Measurements from ENCODE around the gene PCDHB11. TPM values are rescaled to one million over a fixed set of nuclear protein-coding genes. Genes with fewer than 3 reads are reported as not detected.
"Not testable (repeated sequence)": the region's sequence is repeated elsewhere in the genome, so short reads cannot be mapped to it uniquely, and the experiment has no call there.

PCDHB11 gene
- total and polyA plus RNA-seq, 2 of the 8 experiments (the other 6 are each of a cell fraction or from before 2014, with no cell fraction given) = 0.50 to 0.86 TPM

- H2BK5ac ChIP-seq (ENCODE audit: low read depth, low read length) = not testable (repeated sequence)
- WGBS, 2 experiments (ENCODE audit: extremely low coverage in 1 of 2, insufficient coverage in 1 of 2, insufficient read length in 1 of 2, insufficient replicate concordance in 2 of 2, low coverage in 1 of 2, low lambda C conversion rate in 2 of 2, missing lambda C conversion rate in 1 of 2) = 91% methylated on average over 35 of the region's 39 CpGs; no CpG with 5 or more reads in 1 of the 2 experiments
Measured at GRCh38 chr5:141210281-141210680, 10.9 kb downstream of the PCDHB11 start.

GRCh38 chr5:141210849-141211248 lies 11.4 kb downstream of the PCDHB11 start:
- H3K14ac ChIP-seq (ENCODE audit: insufficient read length); H2BK15ac ChIP-seq (ENCODE audit: low read length); H4K20me1 ChIP-seq (replicated peaks in 1 of 2; ENCODE audit: control insufficient read depth in 1 of 2, insufficient read depth in 2 of 2, low read length in 2 of 2); H2AK5ac ChIP-seq (ENCODE audit: low read depth, low read length); CTCF ChIA-PET (ENCODE audit: partially characterized antibody); H2BK120ac ChIP-seq (replicated peaks; ENCODE audit: low read depth, low read length); H2BK5ac ChIP-seq (ENCODE audit: low read depth, low read length); H3K79me2 ChIP-seq (ENCODE audit: control insufficient read depth in 1 of 2, insufficient read depth in 2 of 2, low read length in 2 of 2); H3K4ac ChIP-seq (replicated peaks; ENCODE audit: insufficient read length, low read depth, low read length); H3K27me3 ChIP-seq (replicated peaks in 1 of 4; ENCODE audit: control insufficient read depth in 3 of 4, extremely low read depth in 1 of 4, insufficient read depth in 3 of 4, low read length in 3 of 4); H4K91ac ChIP-seq (replicated peaks; ENCODE audit: insufficient read length, low read length); H4K8ac ChIP-seq (ENCODE audit: extremely low read depth, insufficient read depth, low read length); H3K4me3 ChIP-seq (ENCODE audit: extremely low read depth in 1 of 4, insufficient read depth in 2 of 4, low read depth in 3 of 4, low read length in 4 of 4); H2BK20ac ChIP-seq (ENCODE audit: low read length); H4K5ac ChIP-seq (ENCODE audit: insufficient read length, low read depth, low read length); H3K79me1 ChIP-seq (ENCODE audit: low read depth, low read length); H3K23me2 ChIP-seq (ENCODE audit: low read depth, low read length); H3K56ac ChIP-seq (replicated peaks; ENCODE audit: insufficient read length, low read depth, low read length); H3K36me3 ChIP-seq (ENCODE audit: control insufficient read depth in 2 of 4, insufficient read depth in 4 of 4, low read length in 3 of 4); H3K4me1 ChIP-seq (replicated peaks in 1 of 4; ENCODE audit: control insufficient read depth in 3 of 4, insufficient read depth in 4 of 4, low read length in 3 of 4); H3K4me2 ChIP-seq (ENCODE audit: insufficient read depth in 1 of 2, low read depth in 2 of 2, low read length in 2 of 2); H2BK12ac ChIP-seq (ENCODE audit: low read depth, low read length); DNase-seq (ENCODE audit: low read depth in 1 of 2, low spot score in 2 of 2); H3K27ac ChIP-seq (ENCODE audit: low read depth, low read length); H3K9ac ChIP-seq (replicated peaks in 1 of 4; ENCODE audit: extremely low read depth in 1 of 4, low read depth in 3 of 4, low read length in 3 of 4); POLR2A ChIA-PET (ENCODE audit: partially characterized antibody); H3K18ac ChIP-seq (ENCODE audit: extremely low read depth, low read length); H2AFZ ChIP-seq (ENCODE audit: low read length); H3K23ac ChIP-seq (ENCODE audit: insufficient read length); FAIRE-seq: not testable (repeated sequence)
- H3K9me3 ChIP-seq (ENCODE audit: insufficient read depth in 2 of 2, low read depth in 1 of 2, low read length in 1 of 2) = peaks cover 7 to 24% of the 10 kb centered on the region in 2 experiments; a peak in 3 of 4 replicates
- 95% methylated on average over 10 of the region's 27 CpGs; no CpG with 5 or more reads in 1 of the 2 experiments for WGBS, 2 experiments (ENCODE audit: extremely low coverage in 1 of 2, insufficient coverage in 1 of 2, insufficient read length in 1 of 2, insufficient replicate concordance in 2 of 2, low coverage in 1 of 2, low lambda C conversion rate in 2 of 2, missing lambda C conversion rate in 1 of 2)

More at GRCh38 chr5:141210281-141210680, 10.9 kb downstream of the PCDHB11 start:
- H3K9me3 ChIP-seq (ENCODE audit: insufficient read depth in 2 of 2, low read depth in 1 of 2, low read length in 1 of 2) = peaks cover 5 to 20% of the 10 kb centered on the region in 2 experiments; a peak in 3 of 4 replicates
- H2BK12ac ChIP-seq (ENCODE audit: low read depth, low read length); H3K56ac ChIP-seq (replicated peaks; ENCODE audit: insufficient read length, low read depth, low read length); H2BK15ac ChIP-seq (ENCODE audit: low read length); H3K27me3 ChIP-seq (replicated peaks in 1 of 4; ENCODE audit: control insufficient read depth in 3 of 4, extremely low read depth in 1 of 4, insufficient read depth in 3 of 4, low read length in 3 of 4); H3K9ac ChIP-seq (replicated peaks in 1 of 4; ENCODE audit: extremely low read depth in 1 of 4, low read depth in 3 of 4, low read length in 3 of 4); H2BK120ac ChIP-seq (replicated peaks; ENCODE audit: low read depth, low read length); CTCF ChIA-PET (ENCODE audit: partially characterized antibody); H3K23ac ChIP-seq (ENCODE audit: insufficient read length); H4K20me1 ChIP-seq (replicated peaks in 1 of 2; ENCODE audit: control insufficient read depth in 1 of 2, insufficient read depth in 2 of 2, low read length in 2 of 2); H3K27ac ChIP-seq (ENCODE audit: low read depth, low read length); H4K91ac ChIP-seq (replicated peaks; ENCODE audit: insufficient read length, low read length); DNase-seq (ENCODE audit: low read depth in 1 of 2, low spot score in 2 of 2); H3K4me2 ChIP-seq (ENCODE audit: insufficient read depth in 1 of 2, low read depth in 2 of 2, low read length in 2 of 2); H3K4ac ChIP-seq (replicated peaks; ENCODE audit: insufficient read length, low read depth, low read length); H3K14ac ChIP-seq (ENCODE audit: insufficient read length); H3K79me1 ChIP-seq (ENCODE audit: low read depth, low read length); H2AK5ac ChIP-seq (ENCODE audit: low read depth, low read length); H4K8ac ChIP-seq (ENCODE audit: extremely low read depth, insufficient read depth, low read length); H3K79me2 ChIP-seq (ENCODE audit: control insufficient read depth in 1 of 2, insufficient read depth in 2 of 2, low read length in 2 of 2); H2BK20ac ChIP-seq (ENCODE audit: low read length); H3K23me2 ChIP-seq (ENCODE audit: low read depth, low read length); H4K5ac ChIP-seq (ENCODE audit: insufficient read length, low read depth, low read length); H3K4me1 ChIP-seq (replicated peaks in 1 of 4; ENCODE audit: control insufficient read depth in 3 of 4, insufficient read depth in 4 of 4, low read length in 3 of 4); H2AFZ ChIP-seq (ENCODE audit: low read length); H3K18ac ChIP-seq (ENCODE audit: extremely low read depth, low read length); H3K36me3 ChIP-seq (ENCODE audit: control insufficient read depth in 2 of 4, insufficient read depth in 4 of 4, low read length in 3 of 4); POLR2A ChIA-PET (ENCODE audit: partially characterized antibody); H3K4me3 ChIP-seq (ENCODE audit: extremely low read depth in 1 of 4, insufficient read depth in 2 of 4, low read depth in 3 of 4, low read length in 4 of 4); FAIRE-seq: not testable (repeated sequence)
